ENCODE data around the gene WWC2. TPM values are rescaled to one million over a fixed set of nuclear protein-coding genes. Genes with fewer than 3 reads are reported as not detected.

The WWC2 gene
- total RNA-seq, 4 donors from 2014 or later: 28.2 to 38.5 (median 37.0) TPM

- Histone ChIP-seq H3K4me1 (no peaks in the 10 kb centered on the region), H3K4me3 (no peak overlapping the region), H3K36me3 (peaks cover 41 to 95% (median 83%) of the 10 kb centered on the region in 4 donors), H3K27ac (replicated peaks in 1 of 4) (no peak overlapping the region), H3K27me3 (no peaks in the 10 kb centered on the region), H3K9me3 (no peaks in the 10 kb centered on the region)
- TF ChIP-seq POLR2AphosphoS5 (IDR thresholded peaks at IDR 0.05): no peak
- TF ChIP-seq POLR2A (IDR thresholded peaks at IDR 0.05; ENCODE audit: low read depth): no peak
- no peak for TF ChIP-seq CTCF (IDR thresholded peaks at IDR 0.05)
- TF ChIP-seq EP300 (IDR thresholded peaks at IDR 0.05): no peak
- WGBS: 95% methylated on average over 11 of the region's 11 CpGs
- no peak for DNase-seq (ENCODE audit: extremely low spot score)
- intact Hi-C loops (cut with DNase I): no loop called here
Observed at GRCh38 chr4:183286590-183287308, 187.7 kb downstream of the WWC2 start.

GRCh38 chr4:183287309-183287659, 188.2 kb downstream of the WWC2 start:
- peaks cover 41 to 92% (median 81%) of the 10 kb centered on the region in 4 donors for H3K36me3 ChIP-seq
- WGBS: 85% methylated on average over 2 of the region's 2 CpGs
- no peaks in the 10 kb centered on the region for H3K9me3 ChIP-seq
- H3K4me3 ChIP-seq: no peak overlapping the region
- H3K27me3 ChIP-seq: no peaks in the 10 kb centered on the region
- intact Hi-C loops (cut with DNase I): no loop called here
- no peak for TF ChIP-seq CTCF (IDR thresholded peaks at IDR 0.05)
- no peak for TF ChIP-seq POLR2AphosphoS5 (IDR thresholded peaks at IDR 0.05)
- no peak overlapping the region for H3K27ac ChIP-seq (replicated peaks in 1 of 4)
- DNase-seq (ENCODE audit: extremely low spot score): no peak
- no peaks in the 10 kb centered on the region for H3K4me1 ChIP-seq

- Histone ChIP-seq H3K27me3 (no peaks in the 10 kb centered on the region), H3K4me3 (no peak overlapping the region), H3K27ac (replicated peaks in 1 of 4) (no peak overlapping the region), H3K9me3 (no peaks in the 10 kb centered on the region), H3K36me3 (peaks cover 41 to 88% (median 77%) of the 10 kb centered on the region in 4 donors), H3K4me1 (no peaks in the 10 kb centered on the region)
- no peak for DNase-seq (ENCODE audit: extremely low spot score)
- WGBS: 96% methylated on average over 6 of the region's 6 CpGs
- TF ChIP-seq POLR2AphosphoS5 (IDR thresholded peaks at IDR 0.05): no peak
- TF ChIP-seq CTCF (IDR thresholded peaks at IDR 0.05): no peak
- TF ChIP-seq POLR2A (IDR thresholded peaks at IDR 0.05; ENCODE audit: low read depth): no peak
- no peak for TF ChIP-seq EP300 (IDR thresholded peaks at IDR 0.05)
- intact Hi-C loops (cut with DNase I): no loop called here
Observed at GRCh38 chr4:183287677-183288076, 188.6 kb downstream of the WWC2 start.

- intact Hi-C loops (cut with DNase I): no loop called here
Observed at GRCh38 chr4:183288955-183289354, 189.9 kb downstream of the WWC2 start.

More at GRCh38 chr4:183288955-183289354, 189.9 kb downstream of the WWC2 start:
- H3K4me3 ChIP-seq: no peak overlapping the region
- H3K27ac ChIP-seq (replicated peaks in 1 of 4): no peak overlapping the region
- peaks cover 40 to 75% (median 69%) of the 10 kb centered on the region in 4 donors for H3K36me3 ChIP-seq
- no peaks in the 10 kb centered on the region for H3K9me3 ChIP-seq
- no peak for DNase-seq (ENCODE audit: extremely low spot score)
- no peaks in the 10 kb centered on the region for H3K4me1 ChIP-seq
- no peak for TF ChIP-seq CTCF (IDR thresholded peaks at IDR 0.05)
- TF ChIP-seq EP300 (IDR thresholded peaks at IDR 0.05): no peak
- TF ChIP-seq POLR2A (IDR thresholded peaks at IDR 0.05; ENCODE audit: low read depth): no peak
- no peak for TF ChIP-seq POLR2AphosphoS5 (IDR thresholded peaks at IDR 0.05)
- no peaks in the 10 kb centered on the region for H3K27me3 ChIP-seq
- 94% methylated on average over 2 of the region's 2 CpGs for WGBS

Data from esophagus muscularis mucosa (tissue), 4 donors.